ENCODE data around the gene RAB41. TPM values are rescaled to one million over a fixed set of nuclear protein-coding genes. Genes with fewer than 3 reads are reported as not detected.
A peak's percentile ranks its signal among the peaks of the same experiment; 100 is the strongest.
"Not testable (repeated sequence)": the region's sequence is repeated elsewhere in the genome, so short reads cannot be mapped to it uniquely, and the experiment has no call there.

RAB41 gene
- polyA plus RNA-seq, 3 donors = 0.85 to 1.3 (median 1.2) TPM

- DNase-seq = no peak
These were observed 7.3 kb downstream of the RAB41 start for GRCh38 chrX:70289168-70289792.

- peak; percentile 81 for DNase-seq
These were observed 8.1 kb downstream of the RAB41 start, which contains the start of the genes KIF4A and PDZD11 for GRCh38 chrX:70289793-70290770. TSS of gene KIF4A (plus strand) at chrX:70290104. CDS start at chrX:70290459, 355 bp downstream. TSS of gene PDZD11 (minus strand) at chrX:70289927. CDS start at chrX:70289341, 586 bp downstream.

- DNase-seq = no peak
These were observed 10.8 kb downstream of the RAB41 start for GRCh38 chrX:70292788-70293187.

- DNase-seq = no peak
These were observed 11.6 kb downstream of the RAB41 start for GRCh38 chrX:70293621-70294020.

GRCh38 chrX:70301716-70302115, 19.7 kb downstream of the RAB41 start:
- DNase-seq = no peak

- no peak for DNase-seq
These were observed 31.5 kb downstream of the RAB41 start for GRCh38 chrX:70313503-70313902.

GRCh38 chrX:70322784-70323183, 40.8 kb downstream of the RAB41 start:
- no peak for DNase-seq

- not testable (repeated sequence) for DNase-seq
These were observed 41.7 kb downstream of the RAB41 start for GRCh38 chrX:70323628-70324027.

GRCh38 chrX:70324326-70324725, 42.4 kb downstream of the RAB41 start:
- DNase-seq = no peak

- DNase-seq = no peak
These were observed 49.2 kb downstream of the RAB41 start for GRCh38 chrX:70331161-70331560.

GRCh38 chrX:70332600-70332999, 50.6 kb downstream of the RAB41 start:
- no peak for DNase-seq

Other genes with a start within 250 kb of the RAB41 start
- not detected for gene AWAT2, start 232.2 kb upstream of the RAB41 start, polyA plus RNA-seq (ENCODE audit: insufficient read length in 3 of 3)
- not detected for gene OTUD6A, start 219.7 kb upstream of the RAB41 start, polyA plus RNA-seq (ENCODE audit: insufficient read length in 3 of 3)
- gene IGBP1, start 148.7 kb upstream of the RAB41 start, polyA plus RNA-seq (ENCODE audit: insufficient read length in 3 of 3) = 100 to 1,000 TPM in 2 of 3 donors, 10 to 100 TPM in 1; 88.0 to 104 (median 100) TPM
- gene DGAT2L6, start 104.7 kb upstream of the RAB41 start, polyA plus RNA-seq (ENCODE audit: insufficient read length in 3 of 3) = under 1 TPM in 1 of 3 donors, not detected in 2; 0.22 TPM
- gene AWAT1, start 47.5 kb upstream of the RAB41 start, polyA plus RNA-seq (ENCODE audit: insufficient read length in 3 of 3) = under 1 TPM in 1 of 3 donors, not detected in 2; 0.13 TPM
- under 1 TPM; 0.14 to 0.68 (median 0.56) TPM for gene P2RY4, start 22.0 kb upstream of the RAB41 start, polyA plus RNA-seq (ENCODE audit: insufficient read length in 3 of 3)
- 1 to 10 TPM in 2 of 3 donors, under 1 TPM in 1; 0.51 to 1.7 (median 1.4) TPM for gene ARR3, start 13.8 kb upstream of the RAB41 start, polyA plus RNA-seq (ENCODE audit: insufficient read length in 3 of 3)
- gene PDZD11, start 7.8 kb downstream of the RAB41 start, polyA plus RNA-seq (ENCODE audit: insufficient read length in 3 of 3) = 10 to 100 TPM; 48.8 to 59.1 (median 58.5) TPM
- 10 to 100 TPM; 17.0 to 20.6 (median 17.7) TPM for gene KIF4A, start 7.9 kb downstream of the RAB41 start, polyA plus RNA-seq (ENCODE audit: insufficient read length in 3 of 3)
- 1 to 10 TPM; 1.4 to 2.2 (median 2.0) TPM for gene GDPD2, start 141.1 kb downstream of the RAB41 start, polyA plus RNA-seq (ENCODE audit: insufficient read length in 3 of 3)
- gene DLG3, start 162.7 kb downstream of the RAB41 start, polyA plus RNA-seq (ENCODE audit: insufficient read length in 3 of 3) = 10 to 100 TPM; 39.3 to 49.1 (median 39.5) TPM